Uterus (tissue), 2 donors: ENCODE results near the gene TBC1D32.

Experiments
- CTCF ChIP-seq, 4 experiments: fragments of 200-600 bp in 2 of 4; fragments of 450-650 bp in 2 of 4; sonication (generic) in 2 of 4; IDR thresholded peaks; one replicate each; pipeline ENCODE4 v1.5.1; 2016 to 2019; ENCODE audit warnings: antibody characterized with exemption in 4 of 4, mild to moderate bottlenecking in 2 of 4, moderate library complexity in 1 of 4
- POLR2A ChIP-seq, 2 donors: fragments of 450-650 bp; IDR thresholded peaks; one replicate each; pipeline ENCODE4 v1.6.1; 2016; ENCODE audit warnings: antibody characterized with exemption in 2 of 2, mild to moderate bottlenecking in 1 of 2, moderate library complexity in 1 of 2

GRCh38 chr6:121110733-121111132 lies 223.5 kb downstream of the TBC1D32 start:
- TF ChIP-seq POLR2A (IDR thresholded peaks at IDR 0.05) (no peak), CTCF (IDR thresholded peaks at IDR 0.05) (no peak)
